DMS 273 treated with DMSO at 0.1 percent for 48 hours (cell line): Measurements from ENCODE around the gene TBX19.

ENCODE experiments used
- DNase-seq: peaks from one replicate; lab custom pipeline; 2025; lab: John Stamatoyannopoulos, UW

Gene TBX19

DNA sequence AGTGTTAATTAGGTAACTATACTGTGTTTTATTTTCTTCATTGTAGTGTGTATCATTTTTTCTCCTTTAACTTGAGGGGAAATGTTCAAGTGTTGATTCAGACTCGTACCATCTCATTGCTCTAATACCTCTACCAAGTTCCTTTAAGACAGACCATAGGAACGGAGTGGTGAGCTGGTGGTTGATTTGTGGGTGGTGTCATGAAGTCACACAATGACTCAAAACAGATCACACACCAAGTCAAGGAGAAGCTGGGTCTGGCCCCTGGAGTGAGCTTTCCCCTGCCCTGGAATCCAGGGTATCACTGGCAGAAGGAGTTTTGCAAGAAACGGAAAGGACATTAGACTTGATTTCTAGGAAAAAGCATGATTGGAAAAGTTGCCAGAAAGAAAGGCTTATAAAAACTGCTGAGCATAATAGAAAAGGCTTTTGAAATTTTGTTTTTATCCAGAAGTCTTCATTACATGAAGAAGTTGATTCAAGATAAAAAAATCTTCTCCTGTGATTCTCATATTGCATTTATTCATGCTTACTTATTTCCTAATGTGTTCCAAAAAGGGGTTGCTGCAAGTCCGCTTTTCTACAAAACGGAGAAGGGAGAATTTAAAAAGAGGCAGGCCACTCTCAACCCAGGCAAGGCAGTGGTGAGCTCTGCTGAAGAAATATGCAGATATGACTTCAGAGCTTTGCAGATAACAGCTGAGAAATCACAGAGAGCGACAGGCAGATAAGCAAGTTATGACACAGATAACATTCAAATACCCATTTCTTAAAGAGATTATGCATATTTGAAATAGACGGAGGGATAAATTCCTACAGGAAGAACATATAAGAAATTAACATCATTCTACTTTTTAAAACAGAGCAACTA is 79.7 kb downstream of the TBX19 start:
- no peak for DNase-seq

DNA sequence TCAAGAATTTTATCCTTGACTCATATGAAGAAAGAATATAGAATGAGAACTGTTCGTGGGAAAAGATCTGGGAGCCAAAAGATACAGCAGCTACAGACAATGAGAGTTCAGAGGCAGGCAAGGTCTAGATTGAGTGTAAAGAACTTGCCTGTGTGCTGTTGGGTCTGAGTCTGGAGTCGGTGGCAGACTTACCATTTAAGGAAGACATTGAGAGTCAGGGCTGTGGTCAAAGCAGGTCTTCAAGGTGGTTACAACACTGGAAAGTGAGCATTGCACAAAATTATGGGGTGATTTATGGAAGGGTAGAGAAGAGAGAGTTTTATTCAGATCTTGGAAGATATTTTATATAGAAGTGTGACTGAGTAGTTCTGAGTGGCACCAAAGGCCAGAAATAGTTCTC is 80.6 kb downstream of the TBX19 start:
- DNase-seq: no peak

GRCh38 chr1:168362991-168363390 is 82.3 kb downstream of the TBX19 start:
- no peak for DNase-seq
